Ureter (tissue), 1 donor: ENCODE results near the gene MS4A18. TPM values are rescaled to one million over a fixed set of nuclear protein-coding genes. Genes with fewer than 3 reads are reported as not detected.
"Not testable (repeated sequence)": the region's sequence is repeated elsewhere in the genome, so short reads cannot be mapped to it uniquely, and the experiment has no call there.

Source experiments
- DNase-seq: peaks from one replicate; pipeline ENCODE4 v3.0.0-alpha.2; 2020; ENCODE audit warnings: low spot score
- total RNA-seq: library from RNA; stranded (reverse); gene quantifications from one replicate; pipeline ENCODE4 v1.2.4, GENCODE V29; 2023
- donor health status: DM: yes; HTN: yes; CAD: no.

MS4A18 gene
- total RNA-seq, 1 donor from 2014 or later = not detected

- DNase-seq = no peak
These were observed 14.6 kb downstream of the MS4A18 start for GRCh38 chr11:60739114-60739513.

DNA sequence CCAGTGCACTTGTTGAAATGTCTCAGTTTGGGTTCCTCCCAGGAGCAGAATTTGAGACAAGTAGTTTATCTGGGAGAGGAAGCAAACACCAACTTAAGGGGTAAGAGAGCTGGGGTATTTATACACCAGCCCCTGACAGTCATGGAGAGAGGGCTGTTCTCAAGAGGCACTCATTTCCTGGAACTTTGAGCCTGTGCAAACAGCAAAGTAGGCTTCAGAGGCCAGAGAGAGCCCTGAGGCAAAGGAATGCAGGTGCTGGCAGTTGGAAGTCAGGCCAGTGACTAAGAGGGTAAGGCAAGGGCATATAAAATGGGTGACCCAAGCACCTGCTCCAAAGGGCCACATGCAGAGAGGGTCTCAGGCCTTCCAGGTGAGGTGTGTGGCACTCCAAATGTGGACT lies 16.1 kb downstream of the MS4A18 start:
- DNase-seq = no peak

DNA sequence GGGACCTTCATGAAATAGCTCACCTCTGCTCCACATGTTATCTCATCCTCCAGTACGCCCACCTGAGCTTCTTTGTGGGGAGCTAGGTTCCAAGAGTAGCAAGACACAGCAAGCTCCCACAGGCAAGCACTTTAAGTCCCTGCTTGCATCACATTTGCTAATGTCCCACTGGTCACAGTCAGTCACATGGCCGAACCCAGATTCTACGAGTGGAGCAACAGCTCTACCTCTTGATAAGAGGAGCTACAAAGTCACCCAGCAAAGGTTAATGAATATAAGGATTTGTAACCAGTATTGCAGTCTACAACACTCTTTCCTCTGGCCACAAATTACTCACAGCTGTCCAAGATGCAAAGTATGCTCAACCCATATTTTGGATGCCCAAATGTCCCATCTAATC lies 16.9 kb downstream of the MS4A18 start:
- no peak for DNase-seq

GRCh38 chr11:60743058-60743457 lies 18.5 kb downstream of the MS4A18 start:
- no peak for DNase-seq

DNA sequence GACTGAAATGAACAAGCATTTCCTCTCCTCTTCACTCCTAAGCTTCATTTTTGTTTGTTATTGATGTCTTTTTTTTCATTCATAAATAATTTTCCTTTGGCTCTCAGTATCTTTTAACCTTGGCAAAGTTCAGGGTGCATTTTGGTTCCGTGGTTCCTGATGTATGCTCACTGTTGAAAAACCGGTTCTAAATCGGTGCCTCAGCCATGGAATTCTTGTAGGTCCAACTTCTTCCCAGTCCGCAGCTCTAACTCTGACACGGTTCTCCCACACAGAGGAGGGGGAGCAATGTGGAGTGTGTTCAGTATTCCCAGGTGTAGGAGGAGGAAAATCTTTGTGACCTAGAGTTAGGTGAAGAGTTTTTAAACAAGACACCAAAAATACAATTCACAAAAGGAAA lies 19.6 kb downstream of the MS4A18 start:
- DNase-seq = no peak

DNA sequence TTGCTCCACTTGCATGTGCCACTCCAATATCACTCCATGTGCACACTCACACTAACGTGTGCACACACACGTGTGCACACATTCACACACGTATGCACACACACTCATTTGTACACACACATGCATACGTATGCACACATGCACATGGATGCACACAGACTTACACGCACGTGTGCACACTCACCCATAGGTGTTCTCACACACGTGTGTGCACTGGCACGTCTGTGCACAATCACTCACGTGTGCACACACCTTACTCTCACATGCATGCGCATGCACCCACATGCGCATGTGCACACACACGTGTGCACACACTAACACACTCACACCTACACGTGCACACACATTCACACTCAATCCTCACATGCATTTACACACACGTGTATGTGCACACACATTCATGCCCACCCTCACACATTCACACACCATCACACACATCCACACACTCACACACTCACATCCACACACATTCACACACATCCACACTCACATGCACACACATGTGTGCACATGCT lies 22.9 kb downstream of the MS4A18 start:
- DNase-seq = no peak

DNA sequence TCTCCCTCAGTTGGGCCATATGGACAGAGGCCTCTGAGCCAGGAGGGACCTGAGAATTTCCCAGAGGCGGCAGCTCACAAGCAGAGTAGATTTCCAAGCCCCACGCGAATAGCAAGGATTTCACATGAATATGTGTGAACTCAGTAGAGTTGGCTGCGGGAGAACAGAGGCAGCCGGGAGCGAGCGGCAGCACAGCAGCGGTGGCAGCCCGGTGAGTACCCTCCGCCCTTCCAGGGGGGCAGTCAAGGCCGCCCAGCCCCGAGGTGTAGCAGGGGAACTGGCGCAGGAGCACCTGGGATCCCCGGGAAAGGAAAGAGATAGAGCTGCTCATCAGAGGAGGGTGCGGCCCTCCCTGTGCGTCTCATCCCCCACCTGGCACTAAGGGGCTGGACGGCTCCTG lies 23.7 kb downstream of the MS4A18 start:
- DNase-seq = no peak

GRCh38 chr11:60748821-60749220 lies 24.3 kb downstream of the MS4A18 start:
- DNase-seq = no peak

DNA sequence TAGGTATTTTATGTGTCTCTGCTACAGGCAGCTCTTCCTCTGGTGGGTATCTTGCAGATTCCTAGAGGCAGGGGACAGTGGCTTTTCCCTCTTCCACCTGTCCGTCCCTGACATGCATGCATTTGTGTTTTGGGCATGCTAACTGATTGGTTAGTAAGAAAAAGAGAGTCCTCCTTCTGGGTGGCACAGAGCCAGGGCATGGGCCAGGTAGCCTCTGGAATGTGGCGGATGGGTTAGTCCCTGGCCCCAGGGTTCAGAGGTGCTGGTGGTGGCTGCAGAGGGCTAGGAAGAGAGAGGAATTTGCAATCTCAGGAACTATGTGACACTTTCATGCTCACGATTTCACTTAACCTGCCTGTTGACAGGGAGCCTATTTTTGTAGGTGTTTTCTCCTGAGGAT lies 26.4 kb downstream of the MS4A18 start:
- DNase-seq = no peak

DNA sequence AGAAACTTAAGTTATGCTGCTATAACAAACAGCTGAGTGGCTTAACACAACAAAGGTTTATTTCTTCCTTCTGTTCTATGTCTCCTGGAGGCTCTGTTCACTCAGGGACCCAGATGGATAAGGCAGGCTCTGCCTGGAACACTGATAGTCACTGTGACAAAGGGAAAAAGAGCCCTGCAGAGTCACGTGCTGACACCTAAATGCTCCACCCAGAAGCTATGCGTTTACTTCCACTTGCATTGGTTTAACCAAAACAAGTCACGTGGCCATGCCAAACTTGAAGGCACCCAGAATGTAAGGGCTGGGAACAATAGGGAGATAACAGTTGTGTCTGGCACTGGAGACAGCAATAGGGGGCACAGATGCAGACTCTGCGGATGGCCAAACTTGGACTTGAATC lies 28.8 kb downstream of the MS4A18 start:
- DNase-seq = no peak

GRCh38 chr11:60754887-60755286 lies 30.4 kb downstream of the MS4A18 start:
- no peak for DNase-seq

DNA sequence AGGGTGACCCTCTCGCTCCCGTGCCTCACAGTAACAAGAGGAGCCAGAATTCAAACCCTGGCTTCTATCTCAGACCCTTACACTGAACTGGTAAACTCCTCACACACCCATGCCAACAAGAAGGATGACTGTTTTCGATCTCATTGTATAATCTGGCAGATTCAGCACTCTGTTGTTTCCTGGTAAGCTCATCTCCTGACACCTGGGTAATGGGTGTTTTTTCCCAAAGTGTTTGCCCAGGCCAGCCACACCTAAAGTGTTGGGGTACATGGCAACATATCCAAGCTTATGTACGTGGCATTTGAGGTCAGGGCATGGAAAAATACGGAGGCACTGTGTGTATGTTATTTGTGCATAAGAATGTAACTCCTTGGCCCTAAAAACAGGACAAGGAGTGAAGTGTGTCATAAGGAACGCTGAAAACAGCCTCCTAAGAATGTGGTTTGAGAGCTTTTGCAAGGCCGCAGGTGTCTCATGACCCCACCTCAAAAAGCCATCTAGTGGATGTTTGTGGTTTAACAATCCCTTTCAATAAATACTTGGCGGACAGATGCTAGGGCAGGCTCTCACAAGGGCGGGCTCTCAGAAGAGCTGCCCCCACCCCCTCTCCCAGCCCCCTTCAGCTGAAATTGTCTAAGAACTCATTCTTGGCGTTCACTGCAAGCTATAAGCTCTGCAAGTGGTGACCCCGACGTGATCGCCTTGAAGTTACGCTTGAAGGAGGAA lies 31.9 kb downstream of the MS4A18 start, which contains the start of gene MS4A15:
Gene MS4A15, plus strand, starts transcription at position 561 of the 726 bp plus-strand sequence. CDS start 6,867 bp downstream, outside the sequence.
- no peak for DNase-seq

- DNase-seq = no peak
These were observed 32.8 kb downstream of the MS4A18 start for GRCh38 chr11:60757231-60757800.

GRCh38 chr11:60758671-60759070 lies 34.2 kb downstream of the MS4A18 start:
- not testable (repeated sequence) for DNase-seq

- DNase-seq = not testable (repeated sequence)
These were observed 35.1 kb downstream of the MS4A18 start for GRCh38 chr11:60759438-60760225.

DNA sequence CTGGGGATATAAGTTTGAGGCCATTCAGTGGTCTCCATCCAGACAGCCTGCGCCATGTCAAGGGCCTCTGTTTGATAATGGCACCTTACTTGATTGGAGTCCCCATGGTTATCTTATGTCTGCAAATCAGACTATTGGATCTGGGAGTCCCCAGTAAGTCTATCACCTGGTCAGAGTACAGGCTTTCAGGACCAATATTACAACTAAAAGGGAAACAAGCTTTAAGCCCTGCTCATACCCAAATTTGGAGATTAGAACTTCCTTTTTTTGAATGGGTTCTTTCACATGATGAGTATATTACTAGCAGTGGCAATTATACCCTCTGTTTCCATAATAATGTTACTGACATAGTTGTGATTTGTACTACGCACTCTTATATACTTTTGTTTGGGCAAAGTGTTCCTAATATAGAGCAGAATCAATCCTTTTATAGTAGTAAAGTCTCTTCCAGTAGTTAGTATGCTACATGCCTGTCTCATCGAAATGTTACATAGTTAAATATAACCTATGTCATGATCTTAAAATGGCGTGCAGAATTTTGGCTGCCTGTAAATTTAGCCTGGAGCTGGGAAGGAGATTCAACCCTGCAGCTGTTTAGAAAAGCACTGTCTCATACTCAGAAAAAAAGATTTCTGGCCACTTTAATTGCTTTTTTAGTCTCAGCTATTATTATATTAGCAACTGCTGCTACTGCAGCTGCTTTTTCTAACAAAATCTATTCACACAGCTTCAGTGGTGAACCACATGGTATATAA lies 37.1 kb downstream of the MS4A18 start:
- DNase-seq = no peak

- DNase-seq = no peak
These were observed 38.6 kb downstream of the MS4A18 start for GRCh38 chr11:60762851-60763691.

- DNase-seq = no peak
These were observed 39.3 kb downstream of the MS4A18 start for GRCh38 chr11:60763692-60764369.

- no peak for DNase-seq
These were observed 40.4 kb downstream of the MS4A18 start for GRCh38 chr11:60764879-60765278.

- DNase-seq = no peak
These were observed 40.8 kb downstream of the MS4A18 start for GRCh38 chr11:60765355-60765754.
